HTR-8/SVneo (cell line): Measurements from ENCODE around the gene SLC49A3.
"Not testable (repeated sequence)": the region's sequence is repeated elsewhere in the genome, so short reads cannot be mapped to it uniquely, and the experiment has no call there.

Experiments
- DNase-seq: peaks from one replicate; pipeline ENCODE4 v3.0.0; 2011; ENCODE audit warnings: low spot score, mixed read lengths; ENCODE audit not compliant: insufficient read length
- FAIRE-seq: peaks from 2 replicates; lab custom pipeline; 2011; peaks lifted over from hg19 to GRCh38; lab: Jason Lieb, UNC

SLC49A3 gene

GRCh38 chr4:636628-637159 is 52.3 kb downstream of the SLC49A3 start:
- DNase-seq (no peak), FAIRE-seq (no peak)

- FAIRE-seq (no peak), DNase-seq (no peak)
These were observed 52.9 kb downstream of the SLC49A3 start for GRCh38 chr4:635851-636627.

- FAIRE-seq: peak; percentile 83
- not testable (repeated sequence) for DNase-seq
These were observed 53.7 kb downstream of the SLC49A3 start for GRCh38 chr4:635066-635835.

- no peak for DNase-seq
These were observed 54.4 kb downstream of the SLC49A3 start for GRCh38 chr4:634599-634985.

GRCh38 chr4:633976-634598 is 54.9 kb downstream of the SLC49A3 start:
- no peak for DNase-seq
- no peak for FAIRE-seq

More at GRCh38 chr4:634599-634985, 54.4 kb downstream of the SLC49A3 start:
- no peak for FAIRE-seq

- no peak for FAIRE-seq
- no peak for DNase-seq
These were observed 55.5 kb downstream of the SLC49A3 start for GRCh38 chr4:633406-633805.

- FAIRE-seq: no peak
- DNase-seq: no peak
These were observed 56.0 kb downstream of the SLC49A3 start for GRCh38 chr4:632926-633325.

- DNase-seq (no peak), FAIRE-seq (peak; percentile 51)
These were observed 56.7 kb downstream of the SLC49A3 start for GRCh38 chr4:632196-632790.
